PC-9 (cell line): ENCODE data around the gene TMEM207. TPM values are rescaled to one million over a fixed set of nuclear protein-coding genes. Genes with fewer than 3 reads are reported as not detected.

Experiments
- BruUV-seq: library from RNA; stranded (reverse); fragments of 400-500 nt; replicated peaks from 2 replicates; lab custom pipeline; 2021; lab: Mats Ljungman, UMichigan
- CTCF ChIA-PET: fragments of 300-600 bp; sonication (Branson Sonifier 250); formaldehyde crosslinking; loops from one replicate; lab custom pipeline; 2022; ENCODE audit warnings: antibody characterized with exemption; lab: Charles Lee
- POLR2A ChIA-PET: fragments of 300-600 bp; sonication (Branson Sonifier 250); formaldehyde crosslinking; loops from one replicate; lab custom pipeline; 2022; ENCODE audit warnings: antibody characterized with exemption; ENCODE audit not compliant: unreplicated experiment; lab: Charles Lee
- DNase-seq, 2 experiments: peaks; one replicate each; pipeline versions ENCODE4 v3.0.0 to v3.0.0-alpha.2; 2015 to 2022; ENCODE audit warnings: mixed read lengths in 1 of 2
- H2AFZ ChIP-seq: fragments of 200-600 bp; sonication (generic); 2 replicates; pipeline ENCODE4 v1.8.1; 2017; ENCODE audit warnings: antibody characterized with exemption
- H3F3A ChIP-seq: fragments of 200-600 bp; sonication (generic); 2 replicates; pipeline ENCODE4 v1.8.1; 2017; ENCODE audit warnings: antibody characterized with exemption, mild to moderate bottlenecking, low read depth; ENCODE audit not compliant: insufficient read depth
- H3K27ac ChIP-seq: fragments of 200-600 bp; sonication (generic); 2 replicates; pipeline ENCODE4 v1.6.1; 2016; ENCODE audit warnings: mixed run types
- H3K27me3 ChIP-seq: fragments of 200-600 bp; sonication (generic); 2 replicates; pipeline ENCODE4 v1.6.1; 2016; ENCODE audit warnings: low read depth, mixed run types; ENCODE audit not compliant: insufficient read depth
- H3K36me3 ChIP-seq: fragments of 200-600 bp; sonication (generic); 2 replicates; pipeline ENCODE4 v1.6.1; 2016; ENCODE audit warnings: low read depth, mixed run types
- H3K4me1 ChIP-seq: fragments of 200-600 bp; sonication (generic); replicated peaks from 2 replicates; pipeline ENCODE4 v1.6.1; 2016; ENCODE audit warnings: mixed run types; ENCODE audit not compliant: insufficient read depth
- H3K4me2 ChIP-seq: fragments of 200-600 bp; sonication (generic); 2 replicates; pipeline ENCODE4 v1.6.1; 2017; ENCODE audit warnings: mixed run types
- H3K4me3 ChIP-seq: fragments of 200-600 bp; sonication (generic); 2 replicates; pipeline ENCODE4 v1.6.1; 2016; ENCODE audit warnings: mixed run types
- H3K79me2 ChIP-seq: fragments of 200-600 bp; sonication (generic); 2 replicates; pipeline ENCODE4 v1.6.1; 2017; ENCODE audit warnings: low read depth, mixed run types
- H3K9me2 ChIP-seq: fragments of 200-600 bp; sonication (generic); 2 replicates; pipeline ENCODE4 v1.8.1; 2017; ENCODE audit warnings: mild to moderate bottlenecking; ENCODE audit not compliant: insufficient read depth
- H3K9me3 ChIP-seq: fragments of 200-600 bp; sonication (generic); 2 replicates; pipeline ENCODE4 v1.8.1; 2016; ENCODE audit warnings: low read depth; ENCODE audit not compliant: insufficient read depth
- H4K20me1 ChIP-seq: fragments of 200-600 bp; sonication (generic); 2 replicates; pipeline ENCODE4 v1.8.1; 2017; ENCODE audit not compliant: insufficient read depth
- EZH2 ChIP-seq: fragments of 200-600 bp; sonication (generic); IDR thresholded peaks from 2 replicates; pipeline ENCODE4 v1.8.0; 2017; ENCODE audit warnings: antibody characterized with exemption, low read depth
- intact Hi-C: fragments of 100-400 bp; cut with micrococcal nuclease; formaldehyde crosslinking; loops from one replicate; pipeline ENCODE4 v1.10.0; 2022; ENCODE audit not compliant: unreplicated experiment
- total RNA-seq: library from RNA; stranded (reverse); gene quantifications from 2 replicates; pipeline ENCODE4 v1.2.3, GENCODE V29; 2021
- TF ChIP-seq, protein P1 (sequence below): fragments of 200-600 bp; sonication (generic); conservative IDR thresholded peaks from 2 replicates; pipeline ENCODE4 v1.6.1; 2017; ENCODE audit warnings: mixed run types, antibody characterized with exemption, mild to moderate bottlenecking, moderate library complexity

TMEM207 gene
- total RNA-seq, 1 experiment from 2014 or later = not detected

DNA sequence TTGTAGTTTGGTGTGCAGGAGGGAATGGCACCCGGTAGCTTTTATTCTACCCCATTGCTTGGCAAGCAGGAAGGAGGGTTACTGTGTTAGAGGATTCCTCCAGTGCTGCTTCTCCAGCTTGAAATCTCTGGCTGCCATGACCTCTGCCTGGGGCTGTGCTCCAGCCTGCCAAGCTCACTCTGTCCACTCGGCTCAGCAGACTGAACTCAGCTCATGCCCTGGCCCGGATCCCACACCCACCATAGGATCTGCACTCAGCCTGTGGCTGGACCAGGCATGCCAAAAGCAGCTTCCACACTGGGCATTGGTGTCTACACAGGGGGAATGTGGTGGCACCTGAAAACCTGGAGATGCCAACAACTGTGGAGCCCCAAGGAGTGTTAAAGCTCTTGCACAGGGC, 35.4 kb downstream of the TMEM207 start:
- H3K4me1 ChIP-seq = no peaks in the 10 kb centered on the region
- H3K27ac ChIP-seq = no peak overlapping the region
- intact Hi-C loops = no loop called here
- peaks cover 16% of the 10 kb centered on the region for H3K9me3 ChIP-seq
- DNase-seq = no peak
- BruUV-seq = no TSS peak
- H3K36me3 ChIP-seq = no peaks in the 10 kb centered on the region
- ChIA-PET POLR2A (no interaction called here), CTCF (interaction anchor here (0.7 kb wide), 1 partner anchor 9 kb away, joined by 3 read pairs; no protein-coding TSS in a partner anchor)
- H3F3A ChIP-seq = no peaks in the 10 kb centered on the region
- no peak overlapping the region for H2AFZ ChIP-seq
- no peak overlapping the region for H3K4me2 ChIP-seq
- no peak for TF ChIP-seq EZH2
- TF ChIP-seq, protein P1, sequence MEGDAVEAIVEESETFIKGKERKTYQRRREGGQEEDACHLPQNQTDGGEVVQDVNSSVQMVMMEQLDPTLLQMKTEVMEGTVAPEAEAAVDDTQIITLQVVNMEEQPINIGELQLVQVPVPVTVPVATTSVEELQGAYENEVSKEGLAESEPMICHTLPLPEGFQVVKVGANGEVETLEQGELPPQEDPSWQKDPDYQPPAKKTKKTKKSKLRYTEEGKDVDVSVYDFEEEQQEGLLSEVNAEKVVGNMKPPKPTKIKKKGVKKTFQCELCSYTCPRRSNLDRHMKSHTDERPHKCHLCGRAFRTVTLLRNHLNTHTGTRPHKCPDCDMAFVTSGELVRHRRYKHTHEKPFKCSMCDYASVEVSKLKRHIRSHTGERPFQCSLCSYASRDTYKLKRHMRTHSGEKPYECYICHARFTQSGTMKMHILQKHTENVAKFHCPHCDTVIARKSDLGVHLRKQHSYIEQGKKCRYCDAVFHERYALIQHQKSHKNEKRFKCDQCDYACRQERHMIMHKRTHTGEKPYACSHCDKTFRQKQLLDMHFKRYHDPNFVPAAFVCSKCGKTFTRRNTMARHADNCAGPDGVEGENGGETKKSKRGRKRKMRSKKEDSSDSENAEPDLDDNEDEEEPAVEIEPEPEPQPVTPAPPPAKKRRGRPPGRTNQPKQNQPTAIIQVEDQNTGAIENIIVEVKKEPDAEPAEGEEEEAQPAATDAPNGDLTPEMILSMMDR = no peak
- H3K79me2 ChIP-seq = no peaks in the 10 kb centered on the region
- no peaks in the 10 kb centered on the region for H3K27me3 ChIP-seq
- H4K20me1 ChIP-seq = no peaks in the 10 kb centered on the region
- no peak overlapping the region for H3K4me3 ChIP-seq
- no peaks in the 10 kb centered on the region for H3K9me2 ChIP-seq

DNA sequence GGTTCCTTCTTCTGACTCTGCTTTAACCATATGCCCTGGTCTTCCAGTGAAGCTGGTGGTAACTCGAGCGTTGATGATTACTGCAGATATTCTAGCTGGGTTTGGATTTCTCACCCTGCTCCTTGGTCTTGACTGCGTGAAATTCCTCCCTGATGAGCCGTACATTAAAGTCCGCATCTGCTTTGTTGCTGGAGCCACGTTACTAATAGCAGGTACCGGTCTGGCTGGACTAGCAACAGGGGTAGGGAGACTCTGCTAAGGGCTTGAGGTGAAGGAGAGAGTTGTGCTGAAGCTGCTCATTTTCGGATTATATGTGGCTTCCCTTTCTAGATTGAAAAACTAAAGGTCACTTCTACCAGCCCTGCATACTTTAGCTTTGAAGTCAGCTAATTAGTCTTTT, 45.0 kb downstream of the TMEM207 start:
- no peaks in the 10 kb centered on the region for H3K36me3 ChIP-seq
- H3K9me2 ChIP-seq = no peaks in the 10 kb centered on the region
- H3K79me2 ChIP-seq = no peaks in the 10 kb centered on the region
- peak; percentile 44 to 72 for DNase-seq
- H3K4me2 ChIP-seq = peak overlapping the region; percentile 23
- no peaks in the 10 kb centered on the region for H4K20me1 ChIP-seq
- POLR2A ChIA-PET = interaction anchor here (0.6 to 0.8 kb wide), 2 partner anchors 31 to 194 kb away, joined by 5 to 6 read pairs; no protein-coding TSS in a partner anchor
- no peak overlapping the region for H3K4me3 ChIP-seq
- intact Hi-C loops = no loop called here
- H3K9me3 ChIP-seq = no peaks in the 10 kb centered on the region
- CTCF ChIA-PET = interaction anchor here (1.3 kb wide), 1 partner anchor 19 kb away, joined by 4 read pairs; no protein-coding TSS in a partner anchor
- H2AFZ ChIP-seq = peak overlapping the region; percentile 70
- no TSS peak for BruUV-seq
- no peaks in the 10 kb centered on the region for H3F3A ChIP-seq
- H3K27me3 ChIP-seq = no peaks in the 10 kb centered on the region
- H3K4me1 ChIP-seq = peaks cover 9% of the 10 kb centered on the region; the same call in 1 of the 2 replicates
- 0 out of 2 replicates have a peak overlapping the region, but pooled peaks have one; percentile 11 for H3K27ac ChIP-seq
- TF ChIP-seq EZH2 = no peak
- TF ChIP-seq, protein P1 = no peak

- H4K20me1 ChIP-seq = no peaks in the 10 kb centered on the region
- POLR2A ChIA-PET = interaction anchor here (0.6 kb wide), 1 partner anchor 39 kb away, joined by 4 read pairs; no protein-coding TSS in a partner anchor
- no peak overlapping the region for H3K4me3 ChIP-seq
- no peaks in the 10 kb centered on the region for H3K36me3 ChIP-seq
- TF ChIP-seq EZH2 = no peak
- TF ChIP-seq, protein P1 = no peak
- H3K9me3 ChIP-seq = no peaks in the 10 kb centered on the region
- no peak overlapping the region for H3K27ac ChIP-seq
- DNase-seq = no peak
- no peaks in the 10 kb centered on the region for H3K79me2 ChIP-seq
- peaks cover 9% of the 10 kb centered on the region; the same call in 1 of the 2 replicates for H3K4me1 ChIP-seq
- no peak overlapping the region for H3K4me2 ChIP-seq
- CTCF ChIA-PET = no interaction called here
- intact Hi-C loops = no loop called here
- no peaks in the 10 kb centered on the region for H3K27me3 ChIP-seq
- H2AFZ ChIP-seq = no peak overlapping the region; the same call in 1 of the 2 replicates
- H3K9me2 ChIP-seq = no peaks in the 10 kb centered on the region
- H3F3A ChIP-seq = no peaks in the 10 kb centered on the region
- no TSS peak for BruUV-seq
Measured at GRCh38 chr3:190401963-190402362, 47.7 kb downstream of the TMEM207 start.
